ENCODE data around the gene ERBB4.

The ERBB4 gene

GRCh38 chr2:212299943-212300342 lies 238.7 kb downstream of the ERBB4 start:
- H3K27ac ChIP-seq (ENCODE audit: low read depth, low read length) = no peak overlapping the region
- H3K27me3 ChIP-seq (ENCODE audit: control insufficient read depth, low read length) = no peaks in the 10 kb centered on the region
- H3K9me2 ChIP-seq (replicated peaks; ENCODE audit: control insufficient read depth, low read length) = no peaks in the 10 kb centered on the region
- TF ChIP-seq CTCF (IDR thresholded peaks at IDR 0.05; ENCODE audit: low read depth, low read length, poor library complexity, severe bottlenecking) = no peak
- no peak for TF ChIP-seq EZH2phosphoT487 (IDR thresholded peaks at IDR 0.05; ENCODE audit: borderline replicate concordance, low read length)
- no peaks in the 10 kb centered on the region for H3K4me1 ChIP-seq (ENCODE audit: control insufficient read depth, low read length)
- no peaks in the 10 kb centered on the region for H3K9me3 ChIP-seq (ENCODE audit: control insufficient read depth, insufficient read depth, low read length)
- H3K4me2 ChIP-seq (ENCODE audit: low read length) = no peak overlapping the region
- H3F3A ChIP-seq (ENCODE audit: control insufficient read depth, insufficient read depth) = no peaks in the 10 kb centered on the region
- no peaks in the 10 kb centered on the region for H4K20me1 ChIP-seq (ENCODE audit: control insufficient read depth, insufficient read depth, low read depth, low read length)
- H3K79me2 ChIP-seq (ENCODE audit: control insufficient read depth, low read length) = no peaks in the 10 kb centered on the region
- no peak overlapping the region for H3K4me3 ChIP-seq (ENCODE audit: low read length)
- no peaks in the 10 kb centered on the region for H3K36me3 ChIP-seq (ENCODE audit: control insufficient read depth, low read length)

DNA sequence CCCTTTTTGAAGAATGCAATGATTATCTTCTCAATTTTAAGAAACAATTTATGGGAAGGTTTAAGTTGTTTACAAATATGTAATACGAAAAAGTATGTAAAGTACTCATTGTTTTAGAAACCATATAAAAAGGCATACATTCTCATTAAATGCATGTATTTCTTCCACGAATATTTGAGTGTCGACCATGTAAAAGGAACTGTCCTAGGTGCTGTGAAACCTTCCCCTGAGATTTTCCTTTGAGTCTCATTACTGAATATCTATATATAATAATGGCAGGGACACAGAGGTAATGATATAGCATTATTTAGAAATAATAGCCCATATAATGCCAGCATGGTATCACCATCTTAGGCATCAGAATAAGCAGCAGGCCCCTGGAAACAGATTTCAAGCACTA lies 239.3 kb downstream of the ERBB4 start:
- Histone ChIP-seq H3K36me3 (ENCODE audit: control insufficient read depth, low read length) (no peaks in the 10 kb centered on the region), H3K9me3 (ENCODE audit: control insufficient read depth, insufficient read depth, low read length) (no peaks in the 10 kb centered on the region), H4K20me1 (ENCODE audit: control insufficient read depth, insufficient read depth, low read depth, low read length) (no peaks in the 10 kb centered on the region), H3K27me3 (ENCODE audit: control insufficient read depth, low read length) (no peaks in the 10 kb centered on the region), H3K27ac (ENCODE audit: low read depth, low read length) (no peak overlapping the region), H3K79me2 (ENCODE audit: control insufficient read depth, low read length) (no peaks in the 10 kb centered on the region), H3K4me1 (ENCODE audit: control insufficient read depth, low read length) (no peaks in the 10 kb centered on the region), H3F3A (ENCODE audit: control insufficient read depth, insufficient read depth) (no peaks in the 10 kb centered on the region), H3K4me2 (ENCODE audit: low read length) (no peak overlapping the region), H3K9me2 (replicated peaks; ENCODE audit: control insufficient read depth, low read length) (no peaks in the 10 kb centered on the region), H3K4me3 (ENCODE audit: low read length) (no peak overlapping the region)
- TF ChIP-seq EZH2phosphoT487 (IDR thresholded peaks at IDR 0.05; ENCODE audit: borderline replicate concordance, low read length) (no peak), CTCF (IDR thresholded peaks at IDR 0.05; ENCODE audit: low read depth, low read length, poor library complexity, severe bottlenecking) (no peak)

DNA sequence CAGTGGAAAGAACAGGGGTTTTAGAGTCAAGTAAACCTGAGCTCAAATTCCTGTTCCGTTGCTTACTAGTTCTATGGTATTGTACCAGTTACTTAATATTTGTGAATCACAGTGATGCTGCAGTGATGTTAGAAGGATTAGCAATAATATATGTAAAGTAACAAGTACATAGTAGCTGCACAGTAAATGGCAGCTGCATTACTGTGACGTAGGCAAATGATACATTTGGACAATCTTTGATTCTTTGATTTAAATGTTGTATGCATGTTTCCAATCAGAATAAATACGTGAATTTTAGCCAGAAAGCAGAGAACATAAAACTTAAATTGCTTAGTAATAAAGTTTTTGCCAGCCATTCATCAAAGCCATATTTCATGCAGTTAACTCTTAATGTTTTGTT lies 243.0 kb downstream of the ERBB4 start:
- H3K27ac ChIP-seq (ENCODE audit: low read depth, low read length) = no peak overlapping the region
- H3F3A ChIP-seq (ENCODE audit: control insufficient read depth, insufficient read depth) = no peaks in the 10 kb centered on the region
- no peaks in the 10 kb centered on the region for H3K36me3 ChIP-seq (ENCODE audit: control insufficient read depth, low read length)
- H3K4me3 ChIP-seq (ENCODE audit: low read length) = no peak overlapping the region
- no peak overlapping the region for H3K4me2 ChIP-seq (ENCODE audit: low read length)
- H3K79me2 ChIP-seq (ENCODE audit: control insufficient read depth, low read length) = no peaks in the 10 kb centered on the region
- H3K4me1 ChIP-seq (ENCODE audit: control insufficient read depth, low read length) = no peaks in the 10 kb centered on the region
- no peaks in the 10 kb centered on the region for H3K9me2 ChIP-seq (replicated peaks; ENCODE audit: control insufficient read depth, low read length)
- H3K9me3 ChIP-seq (ENCODE audit: control insufficient read depth, insufficient read depth, low read length) = no peaks in the 10 kb centered on the region
- H4K20me1 ChIP-seq (ENCODE audit: control insufficient read depth, insufficient read depth, low read depth, low read length) = no peaks in the 10 kb centered on the region
- TF ChIP-seq CTCF (IDR thresholded peaks at IDR 0.05; ENCODE audit: low read depth, low read length, poor library complexity, severe bottlenecking) (no peak), EZH2phosphoT487 (IDR thresholded peaks at IDR 0.05; ENCODE audit: borderline replicate concordance, low read length) (no peak)
- no peaks in the 10 kb centered on the region for H3K27me3 ChIP-seq (ENCODE audit: control insufficient read depth, low read length)

- Histone ChIP-seq H3K9me3 (ENCODE audit: control insufficient read depth, insufficient read depth, low read length) (no peaks in the 10 kb centered on the region), H3K9me2 (replicated peaks; ENCODE audit: control insufficient read depth, low read length) (no peaks in the 10 kb centered on the region), H3K27ac (ENCODE audit: low read depth, low read length) (no peak overlapping the region), H3K4me2 (ENCODE audit: low read length) (no peak overlapping the region), H3K79me2 (ENCODE audit: control insufficient read depth, low read length) (no peaks in the 10 kb centered on the region), H3K4me3 (ENCODE audit: low read length) (no peak overlapping the region), H4K20me1 (ENCODE audit: control insufficient read depth, insufficient read depth, low read depth, low read length) (no peaks in the 10 kb centered on the region), H3F3A (ENCODE audit: control insufficient read depth, insufficient read depth) (no peaks in the 10 kb centered on the region), H3K4me1 (ENCODE audit: control insufficient read depth, low read length) (no peaks in the 10 kb centered on the region), H3K36me3 (ENCODE audit: control insufficient read depth, low read length) (no peaks in the 10 kb centered on the region), H3K27me3 (ENCODE audit: control insufficient read depth, low read length) (no peaks in the 10 kb centered on the region)
- no peak for TF ChIP-seq CTCF (IDR thresholded peaks at IDR 0.05; ENCODE audit: low read depth, low read length, poor library complexity, severe bottlenecking)
- no peak for TF ChIP-seq EZH2phosphoT487 (IDR thresholded peaks at IDR 0.05; ENCODE audit: borderline replicate concordance, low read length)
These were observed 243.8 kb downstream of the ERBB4 start for GRCh38 chr2:212294816-212295215.

Data from DOHH2 (cell line).